Spleen (tissue), 11 donors: ENCODE measurements around the gene HS6ST2. TPM values are rescaled to one million over a fixed set of nuclear protein-coding genes. Genes with fewer than 3 reads are reported as not detected.

Experiments used
- DNase-seq: peaks from one replicate; pipeline ENCODE4 v3.0.0-alpha.2; 2020
- H3K27ac ChIP-seq, 8 donors: fragments of 200-600 bp; sonication (generic) in 7 of 8; 1 replicate in 4 of 8; 2 replicates in 4 of 8; pipeline versions ENCODE4 v1.5.0 to v1.8.0; 2016 to 2021; ENCODE audit warnings: inconsistent platforms in 4 of 8, mild to moderate bottlenecking in 4 of 8, moderate library complexity in 1 of 8
- H3K27me3 ChIP-seq, 7 donors: fragments of 200-600 bp; sonication (generic) in 6 of 7; replicated peaks in 1 of 7; 1 replicate in 4 of 7; 2 replicates in 3 of 7; pipeline versions ENCODE4 v1.5.0 to v1.8.0; 2016 to 2021; ENCODE audit warnings: inconsistent platforms in 3 of 7, mild to moderate bottlenecking in 1 of 7
- H3K36me3 ChIP-seq, 6 donors: fragments of 200-600 bp; sonication (generic) in 5 of 6; 1 replicate in 4 of 6; 2 replicates in 2 of 6; pipeline versions ENCODE4 v1.5.0 to v1.8.0; 2016 to 2021; ENCODE audit warnings: inconsistent platforms in 2 of 6
- H3K4me1 ChIP-seq, 6 donors: fragments of 200-600 bp; sonication (generic) in 5 of 6; 1 replicate in 3 of 6; 2 replicates in 3 of 6; pipeline versions ENCODE4 v1.5.0 to v1.8.0; 2016 to 2021; ENCODE audit warnings: inconsistent platforms in 3 of 6
- H3K4me3 ChIP-seq, 8 donors: fragments of 200-600 bp; sonication (generic) in 7 of 8; 1 replicate in 4 of 8; 2 replicates in 4 of 8; pipeline versions ENCODE4 v1.5.0 to v1.8.0; 2016 to 2021; ENCODE audit warnings: inconsistent platforms in 4 of 8, mild to moderate bottlenecking in 4 of 8, moderate library complexity in 2 of 8
- H3K9me3 ChIP-seq, 8 donors: fragments of 200-600 bp; sonication (generic) in 7 of 8; 1 replicate in 4 of 8; 2 replicates in 4 of 8; pipeline versions ENCODE4 v1.5.0 to v1.8.0; 2016 to 2021; ENCODE audit warnings: inconsistent platforms in 4 of 8
- CTCF ChIP-seq, 11 experiments: fragments of 200-600 bp in 7 of 11; fragments of 450-650 bp in 4 of 11; sonication (generic) in 4 of 11; IDR thresholded peaks in 8 of 11; conservative IDR thresholded peaks in 3 of 11; 1 replicate in 7 of 11; 2 replicates in 4 of 11; pipeline versions ENCODE4 v1.4.0 to v1.8.0; 2016 to 2021; ENCODE audit warnings: antibody characterized with exemption in 11 of 11, inconsistent platforms in 4 of 11, mild to moderate bottlenecking in 1 of 11
- POLR2A ChIP-seq, 3 donors: fragments of 450-650 bp; IDR thresholded peaks; one replicate each; pipeline ENCODE4 v1.5.1; 2017; ENCODE audit warnings: antibody characterized with exemption in 3 of 3, mild to moderate bottlenecking in 1 of 3
- POLR2AphosphoS5 ChIP-seq, 3 donors: sonication (generic); formaldehyde crosslinking; IDR thresholded peaks; one replicate each; pipeline ENCODE4 v1.5.1; 2017; ENCODE audit warnings: antibody characterized with exemption in 3 of 3
- WGBS, 5 donors: extraction: QIAGEN DNeasy Blood & Tissue Kit in 3 of 5; methylation state at CpG; one replicate each; pipeline versions ENCODE4 v1.1.5 to v1.1.7; 2013 to 2018; 5-methylcytosine and 5-hydroxymethylcytosine counted together
- intact Hi-C: fragments of 100-400 bp; cut with DNase I; formaldehyde crosslinking; loops from one replicate; pipeline ENCODE4 v1.15.0; 2023; ENCODE audit warnings: low total_unique reads
- polyA plus RNA-seq, 3 donors: library from polyadenylated mRNA; stranded (reverse); fragments of 200-250 nt; gene quantifications; one replicate each; pipeline ENCODE4 v1.2.1, GENCODE V29; 2013
- total RNA-seq, 7 donors: library from RNA; depleted of rRNA in 3 of 7; stranded (reverse); fragments of >200 nt in 3 of 7; fragmentation: NEBNext Ultra II Directional in 4 of 7; extraction: Animal tissue kit (Norgen Biotek cat#: 25700) in 4 of 7; gene quantifications; one replicate each; pipeline versions ENCODE4 v1.1.0 to v1.2.1, GENCODE V29; 2016 to 2021
- donor health status: healthy with polysubstance abuse.
- donor health status: DM: no; HTN: no; CAD: no; lungs with moderate emphysema.
- donor health status: DM: no; HTN: no; CAD: no.
- donor health status: Bipolar disorder and iron deficiency.
- donor health status: healthy.
- donor health status: DM: no; HTN: no; CAD: no.
- donor health status: DM: yes; HTN: yes; CAD: no.

HS6ST2 gene
- total and polyA plus RNA-seq, 10 donors, result 0.02 to 0.20 (median 0.09) TPM; not detected in 7

GRCh38 chrX:132623300-132623699, 335.1 kb downstream of the HS6ST2 start:
- Histone ChIP-seq H3K9me3 (no peaks in the 10 kb centered on the region), H3K36me3 (no peaks in the 10 kb centered on the region), H3K27ac (no peak overlapping the region), H3K27me3 (peaks cover 0 to 25% (median 0%) of the 10 kb centered on the region in 7 donors), H3K4me1 (no peaks in the 10 kb centered on the region), H3K4me3 (no peak overlapping the region)
- no peak for TF ChIP-seq POLR2A (IDR thresholded peaks at IDR 0.05)
- TF ChIP-seq CTCF (IDR thresholded peaks at IDR 0.05 in 8 of 11, conservative IDR thresholded peaks at IDR 0.05 in 3 of 11), result no peak
- TF ChIP-seq POLR2AphosphoS5 (IDR thresholded peaks at IDR 0.05), result no peak
- intact Hi-C loops, result loop anchor here (5.0 kb wide), 1 partner anchor 331 kb away; no protein-coding TSS in a partner anchor
- DNase-seq, result no peak
- 48 to 73% (median 54%) methylated on average over 2 of the region's 2 CpGs for WGBS, 5 donors

DNA sequence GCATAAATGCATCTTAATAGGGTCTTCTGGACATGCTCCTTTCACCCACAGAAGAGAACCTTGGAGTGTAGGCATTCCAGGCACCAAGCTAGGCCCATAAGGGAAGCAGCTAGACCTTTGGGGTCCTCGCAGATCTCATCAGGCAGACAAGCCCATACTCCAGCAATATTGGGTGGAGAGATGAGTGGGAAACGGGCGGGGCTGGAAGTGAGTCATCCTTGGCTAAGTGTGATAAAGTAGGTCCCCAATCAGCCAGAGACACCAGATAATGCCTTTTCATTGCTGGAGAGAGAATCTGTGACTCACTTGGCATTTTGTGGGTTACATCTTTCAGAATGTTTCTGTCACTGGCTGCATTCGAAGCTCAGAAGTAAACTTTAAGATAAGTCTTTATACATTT, 336.3 kb downstream of the HS6ST2 start:
- no peak for DNase-seq
- peaks cover 0 to 25% (median 0%) of the 10 kb centered on the region in 7 donors for H3K27me3 ChIP-seq
- TF ChIP-seq POLR2AphosphoS5 (IDR thresholded peaks at IDR 0.05) (no peak), POLR2A (IDR thresholded peaks at IDR 0.05) (no peak), CTCF (IDR thresholded peaks at IDR 0.05 in 8 of 11, conservative IDR thresholded peaks at IDR 0.05 in 3 of 11) (no peak)
- H3K9me3 ChIP-seq, result no peaks in the 10 kb centered on the region
- intact Hi-C loops, result loop anchor here (5.0 kb wide), 1 partner anchor 330 kb away; no protein-coding TSS in a partner anchor
- no peaks in the 10 kb centered on the region for H3K4me1 ChIP-seq
- no peaks in the 10 kb centered on the region for H3K36me3 ChIP-seq
- H3K27ac ChIP-seq, result no peak overlapping the region
- H3K4me3 ChIP-seq, result no peak overlapping the region
- WGBS, 5 donors, result 48 to 72% (median 57%) methylated on average over 1 to 4 of the region's 4 CpGs

GRCh38 chrX:132618810-132619209, 339.6 kb downstream of the HS6ST2 start:
- intact Hi-C loops, result loop anchor here (10.0 kb wide), 1 partner anchor 524 kb away; no protein-coding TSS in a partner anchor

More at GRCh38 chrX:132618810-132619209, 339.6 kb downstream of the HS6ST2 start:
- 66 to 96% (median 74%) methylated on average over 3 of the region's 3 CpGs for WGBS, 5 donors
- Histone ChIP-seq H3K9me3 (no peaks in the 10 kb centered on the region), H3K27me3 (peaks cover 0 to 8% (median 0%) of the 10 kb centered on the region in 7 donors), H3K4me1 (no peaks in the 10 kb centered on the region), H3K4me3 (no peak overlapping the region), H3K36me3 (no peaks in the 10 kb centered on the region), H3K27ac (no peak overlapping the region)
- DNase-seq, result no peak
- TF ChIP-seq POLR2AphosphoS5 (IDR thresholded peaks at IDR 0.05) (no peak), POLR2A (IDR thresholded peaks at IDR 0.05) (no peak), CTCF (IDR thresholded peaks at IDR 0.05 in 8 of 11, conservative IDR thresholded peaks at IDR 0.05 in 3 of 11) (no peak)
